K562 (cell line): Measurements from ENCODE around the gene C1RL. TPM values are rescaled to one million over a fixed set of nuclear protein-coding genes. Genes with fewer than 3 reads are reported as not detected.
A peak's percentile ranks its signal among the peaks of the same experiment; 100 is the strongest.

ENCODE experiments used
- ATAC-seq: fragments of 200-7000 bp; cut with Tn5 transposase; 3 replicates; pipeline ENCODE4 v1.9.1; 2020; ENCODE audit warnings: moderate library complexity
- BruUV-seq: library from RNA; stranded (reverse); fragments of 400-500 nt; replicated peaks from 2 replicates; lab custom pipeline; 2021; lab: Mats Ljungman, UMichigan
- CTCF ChIA-PET: fragments of 300-600 bp; formaldehyde crosslinking; extraction: SDS; loops from one replicate; lab custom pipeline; 2021; ENCODE audit warnings: low intra/inter-chr PET ratio; lab: Yijun Ruan, JAX
- POLR2A ChIA-PET: fragments of 300-600, 350-650 bp; sonication (Branson Sonifier 250); formaldehyde crosslinking; extraction: SDS; loops from one replicate; lab custom pipeline; 2021; ENCODE audit warnings: antibody characterized with exemption, inconsistent platforms; lab: Yijun Ruan, JAX
- DNase-seq, 4 experiments: peaks; one replicate each; pipeline versions ENCODE4 v3.0.0 to v3.0.0-alpha.2; 2011 to 2018; ENCODE audit warnings: low spot score in 3 of 4, mixed read lengths in 3 of 4; ENCODE audit errors: extremely low read depth in 1 of 4
- FAIRE-seq: peaks from 2 replicates; lab custom pipeline; 2011; peaks lifted over from hg19 to GRCh38; lab: Jason Lieb, UNC
- H2AFZ ChIP-seq: 2 replicates; pipeline ENCODE4 v1.6.0; 2011; ENCODE audit warnings: low read depth, low read length, control low read depth, inconsistent platforms
- H3K27ac ChIP-seq: fragments of 200-600 bp; 3 replicates; pipeline ENCODE4 v1.8.0; 2011; ENCODE audit warnings: low read depth, mild to moderate bottlenecking, control low read depth, inconsistent platforms, low read length, moderate library complexity, mixed read lengths; ENCODE audit errors: extremely low read depth
- H3K27me3 ChIP-seq, 2 experiments: fragments of 300-600 bp in 1 of 2; 2 replicates in 1 of 2; 3 replicates in 1 of 2; pipeline versions ENCODE4 v1.6.0 to v1.8.0; 2011; ENCODE audit warnings: inconsistent platforms in 2 of 2, low read length in 2 of 2, mild to moderate bottlenecking in 1 of 2, mixed read lengths in 1 of 2, moderate library complexity in 1 of 2; ENCODE audit not compliant: control insufficient read depth in 2 of 2, insufficient read depth in 2 of 2
- H3K36me3 ChIP-seq: fragments of 300-600 bp; 3 replicates; pipeline ENCODE4 v1.8.0; 2011; ENCODE audit warnings: mild to moderate bottlenecking, low read length, inconsistent platforms; ENCODE audit not compliant: control insufficient read depth, insufficient read depth
- H3K4me1 ChIP-seq, 2 experiments: fragments of 200-600 bp in 1 of 2; replicated peaks in 1 of 2; 2 replicates in 1 of 2; 3 replicates in 1 of 2; pipeline versions ENCODE4 v1.5.1 to v1.8.0; 2011; ENCODE audit warnings: inconsistent platforms in 2 of 2, low read length in 2 of 2, mild to moderate bottlenecking in 1 of 2, mixed read lengths in 1 of 2, moderate library complexity in 1 of 2; ENCODE audit not compliant: control insufficient read depth in 2 of 2, insufficient read depth in 2 of 2
- H3K4me2 ChIP-seq: 2 replicates; pipeline ENCODE4 v1.6.1; 2011; ENCODE audit warnings: low read length, control low read depth, inconsistent platforms, mixed read lengths; ENCODE audit not compliant: insufficient read depth
- H3K4me3 ChIP-seq: fragments of 200-600 bp; sonication (generic), shearing (Covaris generic); 2 replicates; pipeline ENCODE4 v1.5.1; 2016; ENCODE audit warnings: control low read depth, inconsistent platforms
- H3K79me2 ChIP-seq: fragments of 200-600 bp; 3 replicates; pipeline ENCODE4 v1.8.0; 2011; ENCODE audit warnings: low read length, inconsistent platforms; ENCODE audit not compliant: control insufficient read depth, insufficient read depth
- H3K9ac ChIP-seq, 2 experiments: 2 replicates each; pipeline versions ENCODE4 v1.6.0 to v1.6.1; 2011; ENCODE audit warnings: low read depth in 2 of 2, low read length in 2 of 2, control low read depth in 1 of 2, inconsistent platforms in 1 of 2, mild to moderate bottlenecking in 1 of 2, mixed read lengths in 1 of 2; ENCODE audit not compliant: insufficient read depth in 1 of 2
- H3K9me1 ChIP-seq: one replicate; pipeline ENCODE4 v1.6.0; 2011; ENCODE audit warnings: inconsistent platforms, mild to moderate bottlenecking, low read length, moderate library complexity; ENCODE audit not compliant: control insufficient read depth, insufficient read depth
- H3K9me3 ChIP-seq: replicated peaks from 2 replicates; pipeline ENCODE4 v1.5.1; 2011; ENCODE audit warnings: low read depth, low read length, inconsistent platforms; ENCODE audit not compliant: control insufficient read depth, insufficient read depth
- H4K20me1 ChIP-seq: replicated peaks from 2 replicates; pipeline ENCODE4 v1.6.1; 2011; ENCODE audit warnings: low read length, inconsistent platforms, mixed read lengths; ENCODE audit not compliant: control insufficient read depth, insufficient read depth
- ARHGAP35 ChIP-seq: fragments of 450-650 bp; IDR thresholded peaks from 2 replicates; pipeline ENCODE4 v1.6.1; 2018; ENCODE audit not compliant: partially characterized antibody
- CHD1 ChIP-seq: fragments of 200-600 bp; sonication (generic); IDR thresholded peaks from one replicate; pipeline ENCODE4 v1.6.1; 2012; ENCODE audit warnings: mild to moderate bottlenecking, moderate library complexity, low read length, inconsistent platforms
- DACH1 ChIP-seq: fragments of 450-650 bp; IDR thresholded peaks from 2 replicates; pipeline ENCODE4 v1.6.1; 2018; ENCODE audit not compliant: partially characterized antibody
- EP400 ChIP-seq: fragments of 450-650 bp; IDR thresholded peaks from 2 replicates; pipeline ENCODE4 v1.6.1; 2017; ENCODE audit warnings: antibody characterized with exemption, mild to moderate bottlenecking, moderate library complexity
- ESRRB ChIP-seq: fragments of 250-450 bp; sonication (Bioruptor Pico); IDR thresholded peaks from 2 replicates; pipeline ENCODE4 v1.5.0; 2020; ENCODE audit warnings: mild to moderate bottlenecking, moderate library complexity, borderline replicate concordance
- FOSL1 ChIP-seq: fragments of 200-800 bp; sonication (Bioruptor generic); conservative IDR thresholded peaks from 2 replicates; pipeline ENCODE4 v1.6.1; 2016; ENCODE audit warnings: missing genetic modification characterization, missing compliant biosample characterization
- FUS ChIP-seq: fragments of 200-400 bp; formaldehyde crosslinking; optimal IDR thresholded peaks from 2 replicates; pipeline ENCODE3; 2017; ENCODE audit warnings: low read depth, low read length
- GTF2F1 ChIP-seq: IDR thresholded peaks from 2 replicates; pipeline ENCODE4 v1.6.1; 2011; ENCODE audit warnings: low read depth, low read length, improper control_type of control experiment
- HIVEP1 ChIP-seq: fragments of 250-450 bp; sonication (Bioruptor Pico); IDR thresholded peaks from 2 replicates; pipeline ENCODE4 v1.4.0; 2020; ENCODE audit warnings: mild to moderate bottlenecking
- NRF1 ChIP-seq, 2 experiments: fragments of 450-650 bp; IDR thresholded peaks in 1 of 2; conservative IDR thresholded peaks in 1 of 2; 2 replicates each; pipeline ENCODE4 v1.6.1; 2014; ENCODE audit warnings: mild to moderate bottlenecking in 2 of 2
- TFAP4 ChIP-seq: sonication (generic); formaldehyde crosslinking; IDR thresholded peaks from 2 replicates; pipeline ENCODE4 v1.8.0; 2022; ENCODE audit warnings: missing genetic modification reagents, mild to moderate bottlenecking, moderate library complexity, borderline replicate concordance
- ZNF717 ChIP-seq: fragments of 250-450 bp; sonication (Bioruptor Pico); IDR thresholded peaks from 2 replicates; pipeline ENCODE4 v1.5.0; 2021
- WGBS: fragments of 100-300 bp; shearing (Covaris generic); methylation state at CpG from one replicate; pipeline ENCODE4 v1.1.6; 2016; ENCODE audit warnings: low coverage, mixed read lengths; ENCODE audit not compliant: insufficient coverage; ENCODE audit errors: missing lambda C conversion rate; 5-methylcytosine and 5-hydroxymethylcytosine counted together
- in situ Hi-C: fragments of 300-500 bp; cut with MboI; formaldehyde crosslinking; loops from 4 replicates; pipeline ENCODE4 v1.15.0; 2018; ENCODE audit warnings: inconsistent platforms, mixed read lengths
- intact Hi-C: fragments of 100-400 bp; cut with micrococcal nuclease; formaldehyde crosslinking; loops from 2 replicates; pipeline ENCODE4 v1.14.2; 2022
- polyA plus RNA-seq, 8 experiments: library from polyadenylated mRNA; depleted of rRNA in 4 of 8; stranded (reverse) in 5 of 8; unstranded in 3 of 8; fragments of >200 nt; fragmentation: Nextera tagmentation in 2 of 8; fragmentation: Illumina TruSeq in 1 of 8; extraction: Ambion mirVana in 2 of 8; extraction: Trizol in 1 of 8; gene quantifications; 2 replicates each; pipeline versions ENCODE4 v1.2.1 to v1.2.3, GENCODE V29; 2011 to 2014; ENCODE audit warnings: inconsistent platforms in 1 of 8, missing spikeins in 1 of 8
- total RNA-seq, 7 experiments: library from RNA; depleted of rRNA in 6 of 7; stranded (reverse); fragments of >200 nt in 6 of 7; fragmentation: Illumina TruSeq in 2 of 7; extraction: Trizol in 2 of 7; gene quantifications; 2 replicates each; pipeline versions ENCODE4 v1.2.1 to v1.2.3, GENCODE V29; 2011 to 2021; ENCODE audit warnings: low replicate concordance in 1 of 7
- TF ChIP-seq, protein P1 (sequence below): fragments of 450-650 bp; formaldehyde crosslinking; IDR thresholded peaks from 2 replicates; pipeline ENCODE4 v1.4.0; 2022; ENCODE audit warnings: missing genetic modification characterization

C1RL gene
- total and polyA plus RNA-seq, 9 of the 15 experiments (the other 6 are each of a cell fraction or from before 2014, with no cell fraction given): 1.4 to 10.7 (median 8.0) TPM

- no peak for ATAC-seq
- TF ChIP-seq FUS (no peak), ZNF717 (CRISPR knock-in tag) (no peak), HIVEP1 (no peak), ARHGAP35 (peak; percentile 46)
- no peaks in the 10 kb centered on the region for H3K9me1 ChIP-seq
- H3K36me3 ChIP-seq: peaks cover 27% of the 10 kb centered on the region; the same call in 2 of the 3 replicates
- intact Hi-C loops (no loop called here), in situ Hi-C loops (no loop called here)
- ChIA-PET POLR2A (interaction anchor here (0.6 to 0.7 kb wide), 2 partner anchors 11 to 194 kb away, joined by 3 read pairs; no protein-coding TSS in a partner anchor), CTCF (no interaction called here)
- H4K20me1 ChIP-seq: 0 out of 2 replicates have a peak, but pooled peaks cover 2% of the 10 kb centered on the region
- H3K4me1 ChIP-seq: peaks cover 20 to 44% of the 10 kb centered on the region in 2 experiments
- BruUV-seq: TSS peak; percentile 62
- no peak overlapping the region for H3K9ac ChIP-seq
- H3K27me3 ChIP-seq: no peaks in the 10 kb centered on the region
- H3K4me2 ChIP-seq: peak overlapping the region; percentile 88
- peak overlapping the region; percentile 61 for H3K4me3 ChIP-seq
- no peak for DNase-seq
- no peak overlapping the region for H2AFZ ChIP-seq
- no peak for FAIRE-seq
- H3K79me2 ChIP-seq: peaks cover 35% of the 10 kb centered on the region
- WGBS: no CpG with 5 or more reads among the region's 7 CpGs
- H3K9me3 ChIP-seq: no peaks in the 10 kb centered on the region
- H3K27ac ChIP-seq: no peak overlapping the region
These were observed 22.5 kb upstream of the C1RL start for GRCh38 chr12:7131502-7131866.

DNA sequence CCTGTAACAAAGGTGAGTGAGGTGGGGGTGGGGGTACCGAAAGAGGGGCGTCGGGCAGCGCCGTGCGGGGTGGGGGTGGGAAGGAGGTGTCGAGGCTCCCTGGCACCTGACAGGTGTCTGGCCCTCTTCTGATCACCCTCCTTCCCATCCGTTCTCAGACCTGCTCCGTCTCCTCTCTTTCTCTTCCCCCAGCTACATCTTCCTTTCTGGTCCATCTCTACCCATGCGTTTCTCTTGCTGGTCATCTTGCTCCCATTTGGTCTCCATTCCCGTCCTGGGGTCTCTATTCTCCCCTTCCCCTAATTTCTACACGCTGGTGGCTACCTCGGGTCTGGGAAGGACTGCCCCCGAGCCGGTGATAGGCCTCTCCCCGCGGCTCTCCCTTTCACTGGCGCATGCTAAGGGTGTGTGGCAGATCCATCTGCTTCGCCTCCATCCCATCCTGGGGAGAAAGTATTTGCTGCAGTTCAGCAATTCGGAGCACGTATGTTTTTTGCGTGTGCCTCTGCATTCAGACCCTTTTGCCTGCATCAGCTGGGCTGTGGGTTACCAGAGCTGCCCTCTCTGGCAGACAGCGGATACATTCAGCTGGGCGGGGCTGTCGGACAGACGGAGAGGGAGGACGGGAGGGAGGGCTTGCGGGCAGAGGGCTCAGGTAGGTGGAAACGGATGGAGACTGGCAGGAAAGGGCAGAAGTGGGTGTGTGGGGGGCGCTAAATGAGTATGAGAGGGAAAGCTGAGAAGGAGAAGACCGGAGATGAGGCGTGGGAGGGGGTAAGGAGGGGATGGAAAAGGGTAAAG lies 21.9 kb upstream of the C1RL start:
- H3K27me3 ChIP-seq: no peaks in the 10 kb centered on the region
- FAIRE-seq: peak; percentile 59
- peaks cover 24 to 44% of the 10 kb centered on the region in 2 experiments for H3K4me1 ChIP-seq
- H3K4me3 ChIP-seq: peak overlapping the region; percentile 61
- peaks cover 35% of the 10 kb centered on the region for H3K79me2 ChIP-seq
- H2AFZ ChIP-seq: peak overlapping the region; percentile 84; the same call in 1 of the 2 replicates
- 5% methylated on average over 17 of the region's 32 CpGs for WGBS
- POLR2A ChIA-PET: interaction anchor here (0.7 to 1.0 kb wide), 2 partner anchors 15 to 193 kb away, joined by 3 read pairs; no protein-coding TSS in a partner anchor
- peak overlapping the region; percentile 81; the same call in 1 of the 3 replicates for H3K27ac ChIP-seq
- CTCF ChIA-PET: no interaction called here
- H3K9me3 ChIP-seq: no peaks in the 10 kb centered on the region
- no TSS peak for BruUV-seq
- DNase-seq: peak; percentile 32 to 56 (median 36)
- peak overlapping the region; percentile 88 for H3K4me2 ChIP-seq
- peak overlapping the region; percentile 68 to 91; a peak in 3 of 4 replicates for H3K9ac ChIP-seq
- 0 out of 2 replicates have a peak, but pooled peaks cover 2% of the 10 kb centered on the region for H4K20me1 ChIP-seq
- no peaks in the 10 kb centered on the region for H3K9me1 ChIP-seq
- in situ Hi-C loops (no loop called here), intact Hi-C loops (no loop called here)
- ATAC-seq: peak; percentile 30; the same call in 2 of the 3 replicates
- peaks cover 23% of the 10 kb centered on the region; the same call in 2 of the 3 replicates for H3K36me3 ChIP-seq
- TF ChIP-seq CHD1 (no peak), FOSL1 (tag) (no peak), GTF2F1 (no peak), TFAP4 (CRISPR knock-in tag) (peak; percentile 89), EP400 (no peak), NRF1 (conservative IDR thresholded peaks at IDR 0.05 in 1 of 2, IDR thresholded peaks at IDR 0.05 in 1 of 2) (0 out of 4 replicates have a peak, but pooled peaks of 1 of the 2 experiments have one; percentile 12), DACH1 (peak; percentile 13), ESRRB (CRISPR knock-in tag) (no peak)
- TF ChIP-seq, protein P1, sequence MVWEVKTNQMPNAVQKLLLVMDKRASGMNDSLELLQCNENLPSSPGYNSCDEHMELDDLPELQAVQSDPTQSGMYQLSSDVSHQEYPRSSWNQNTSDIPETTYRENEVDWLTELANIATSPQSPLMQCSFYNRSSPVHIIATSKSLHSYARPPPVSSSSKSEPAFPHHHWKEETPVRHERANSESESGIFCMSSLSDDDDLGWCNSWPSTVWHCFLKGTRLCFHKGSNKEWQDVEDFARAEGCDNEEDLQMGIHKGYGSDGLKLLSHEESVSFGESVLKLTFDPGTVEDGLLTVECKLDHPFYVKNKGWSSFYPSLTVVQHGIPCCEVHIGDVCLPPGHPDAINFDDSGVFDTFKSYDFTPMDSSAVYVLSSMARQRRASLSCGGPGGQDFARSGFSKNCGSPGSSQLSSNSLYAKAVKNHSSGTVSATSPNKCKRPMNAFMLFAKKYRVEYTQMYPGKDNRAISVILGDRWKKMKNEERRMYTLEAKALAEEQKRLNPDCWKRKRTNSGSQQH: peak; percentile 69; the same call in 1 of the 2 replicates
